H1 (cell line): Measurements from ENCODE around the gene PIP5K1C.
"Not testable (repeated sequence)": the region's sequence is repeated elsewhere in the genome, so short reads cannot be mapped to it uniquely, and the experiment has no call there.

Experiments
- CEBPB ChIP-seq: IDR thresholded peaks from 2 replicates; pipeline ENCODE4 v1.6.1; 2012; ENCODE audit warnings: low read depth, low read length
- CHD1 ChIP-seq: IDR thresholded peaks from 2 replicates; pipeline ENCODE4 v1.6.1; 2012; ENCODE audit warnings: low read depth, low read length, improper control_type of control experiment
- CHD2 ChIP-seq: IDR thresholded peaks from 2 replicates; pipeline ENCODE4 v1.6.1; 2012; ENCODE audit warnings: low read length, improper control_type of control experiment
- CTCF ChIP-seq, 3 experiments: IDR thresholded peaks; 1 replicate in 2 of 3; 2 replicates in 1 of 3; pipeline versions ENCODE4 v1.5.1 to v1.6.1; 2011; ENCODE audit warnings: low read length in 3 of 3, mild to moderate bottlenecking in 3 of 3, inconsistent platforms in 2 of 3, low read depth in 1 of 3, moderate library complexity in 1 of 3; ENCODE audit not compliant: insufficient read depth in 1 of 3; ENCODE audit errors: control extremely low read depth in 1 of 3
- EZH2 ChIP-seq: fragments of 200-600 bp; sonication (generic); IDR thresholded peaks from 2 replicates; pipeline ENCODE4 v1.7.1; 2012; ENCODE audit warnings: low read depth, mild to moderate bottlenecking, moderate library complexity, low read length, inconsistent platforms; ENCODE audit not compliant: severe bottlenecking
- GTF2F1 ChIP-seq: IDR thresholded peaks from 2 replicates; pipeline ENCODE4 v1.6.1; 2012; ENCODE audit warnings: low read depth, low read length, improper control_type of control experiment, borderline replicate concordance
- JUN ChIP-seq: IDR thresholded peaks from 2 replicates; pipeline ENCODE4 v1.6.1; 2011; ENCODE audit warnings: low read depth, mild to moderate bottlenecking, improper control_type of control experiment, low read length
- KDM1A ChIP-seq: fragments of 200-600, 300-600 bp; sonication (generic); IDR thresholded peaks from 2 replicates; pipeline ENCODE4 v1.7.1; 2016; ENCODE audit warnings: mild to moderate bottlenecking, low read length, borderline replicate concordance
- POLR2A ChIP-seq, 2 experiments: IDR thresholded peaks; 1 replicate in 1 of 2; 2 replicates in 1 of 2; pipeline ENCODE4 v1.6.1; 2011; ENCODE audit warnings: low read depth in 2 of 2, low read length in 2 of 2, mild to moderate bottlenecking in 2 of 2; ENCODE audit errors: control extremely low read depth in 1 of 2
- RFX5 ChIP-seq: IDR thresholded peaks from 2 replicates; pipeline ENCODE4 v1.6.1; 2011; ENCODE audit warnings: low read depth, low read length, improper control_type of control experiment, borderline replicate concordance
- SIN3A ChIP-seq, 2 experiments: IDR thresholded peaks in 1 of 2; conservative IDR thresholded peaks in 1 of 2; 2 replicates each; pipeline ENCODE4 v1.6.1; 2011 to 2012; ENCODE audit warnings: low read length in 2 of 2, improper control_type of control experiment in 1 of 2, low read depth in 1 of 2, mild to moderate bottlenecking in 1 of 2
- SP1 ChIP-seq: IDR thresholded peaks from 2 replicates; pipeline ENCODE4 v1.6.1; 2011; ENCODE audit warnings: low read depth, low read length
- TBP ChIP-seq: IDR thresholded peaks from 2 replicates; pipeline ENCODE4 v1.6.1; 2011; ENCODE audit warnings: low read depth, low read length, improper control_type of control experiment
- USF2 ChIP-seq: IDR thresholded peaks from 2 replicates; pipeline ENCODE4 v1.6.1; 2011; ENCODE audit warnings: low read length, improper control_type of control experiment

- TF ChIP-seq TBP; CTCF (IDR thresholded peaks at IDR 0.05; ENCODE audit: control extremely low read depth in 1 of 3, insufficient read depth in 1 of 3, low read depth in 1 of 3, low read length in 3 of 3); EZH2; CEBPB; POLR2A (IDR thresholded peaks at IDR 0.05; ENCODE audit: control extremely low read depth in 1 of 2, low read depth in 2 of 2, low read length in 2 of 2); JUN; RFX5; CHD2; KDM1A; SP1; USF2; GTF2F1; SIN3A (conservative IDR thresholded peaks at IDR 0.05 in 1 of 2, IDR thresholded peaks at IDR 0.05 in 1 of 2; ENCODE audit: low read depth in 1 of 2, low read length in 2 of 2); CHD1: not testable (repeated sequence)
Observed at GRCh38 chr19:3628766-3629165, 71.5 kb downstream of the PIP5K1C start.
